Mesodermal cell (in vitro differentiated cells): ENCODE results near the gene TACO1.

Experiments used
- H3K27ac ChIP-seq: 2 replicates; pipeline ENCODE4 v1.7.0; 2013; ENCODE audit warnings: mild to moderate bottlenecking, low read depth, low read length, moderate library complexity; ENCODE audit not compliant: severe bottlenecking
- H3K36me3 ChIP-seq: 2 replicates; pipeline ENCODE4 v1.7.1; 2013; ENCODE audit warnings: mild to moderate bottlenecking, low read length, moderate library complexity; ENCODE audit not compliant: control insufficient read depth, insufficient read depth
- H3K4me1 ChIP-seq: one replicate; pipeline ENCODE4 v1.7.1; 2013; ENCODE audit warnings: mild to moderate bottlenecking, low read length; ENCODE audit not compliant: insufficient read depth, control insufficient read depth, poor library complexity, severe bottlenecking
- H3K4me3 ChIP-seq: 2 replicates; pipeline ENCODE4 v1.7.0; 2013; ENCODE audit warnings: low read length, control low read depth, mild to moderate bottlenecking; ENCODE audit not compliant: insufficient read depth, poor library complexity, severe bottlenecking; ENCODE audit errors: extremely low read depth
- H3K9me3 ChIP-seq: 2 replicates; pipeline ENCODE4 v1.7.1; 2013; ENCODE audit warnings: mild to moderate bottlenecking, low read length, moderate library complexity; ENCODE audit not compliant: control insufficient read depth
- WGBS, 2 experiments: methylation state at CpG; one replicate each; pipeline ENCODE4 v1.1.5; 2013; ENCODE audit warnings: missing lambda C conversion rate in 2 of 2; ENCODE audit not compliant: insufficient coverage in 2 of 2; 5-methylcytosine and 5-hydroxymethylcytosine counted together

TACO1 gene

DNA sequence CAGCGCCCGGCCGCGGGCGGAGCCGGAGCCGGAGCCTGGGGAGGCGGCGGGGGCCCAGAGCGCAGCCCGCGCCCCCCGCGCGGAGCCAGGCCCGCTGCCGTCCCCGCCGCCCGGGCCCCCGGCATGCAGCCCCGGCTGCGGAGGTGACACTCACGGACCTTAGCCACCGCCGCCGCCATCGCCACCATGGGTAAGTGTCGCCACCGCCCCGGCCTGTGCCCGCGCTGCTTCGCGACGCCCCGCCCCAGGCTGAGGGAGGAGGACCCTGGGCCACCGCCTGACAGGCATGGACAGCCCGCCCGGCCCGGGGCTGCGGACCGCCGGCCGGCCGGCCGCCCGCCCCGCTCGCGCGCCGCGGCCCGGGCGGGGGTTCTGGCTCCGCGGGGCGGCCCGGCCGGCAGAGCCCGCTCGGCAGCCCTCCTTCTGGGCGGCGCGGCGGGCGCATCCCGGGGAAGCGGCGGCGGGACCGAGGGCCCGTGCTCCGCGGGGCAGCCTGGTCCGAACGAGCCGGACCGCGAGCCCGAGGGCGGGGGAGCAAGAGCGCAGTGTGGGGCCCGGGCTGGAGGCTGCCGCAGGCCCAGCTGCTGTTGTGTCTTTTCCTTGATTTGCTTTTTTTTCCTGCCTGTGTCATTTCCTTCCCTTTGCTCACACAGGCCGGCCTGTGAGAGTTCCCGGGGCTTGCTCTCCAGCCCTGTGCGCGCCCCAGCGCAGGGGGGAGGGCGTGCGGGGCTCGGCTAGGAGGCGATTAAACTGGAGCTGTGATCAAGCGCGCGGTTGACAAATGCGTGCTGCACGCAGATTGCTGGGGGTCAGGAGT is 22.1 kb downstream of the TACO1 start:
- Histone ChIP-seq H3K4me1 (peaks cover 16% of the 10 kb centered on the region), H3K4me3 (peak overlapping the region; percentile 72), H3K27ac (peak overlapping the region; percentile 60), H3K9me3 (no peaks in the 10 kb centered on the region), H3K36me3 (no peaks in the 10 kb centered on the region)
- WGBS, 2 experiments: 0% methylated on average over 64 to 75 of the region's 100 CpGs

DNA sequence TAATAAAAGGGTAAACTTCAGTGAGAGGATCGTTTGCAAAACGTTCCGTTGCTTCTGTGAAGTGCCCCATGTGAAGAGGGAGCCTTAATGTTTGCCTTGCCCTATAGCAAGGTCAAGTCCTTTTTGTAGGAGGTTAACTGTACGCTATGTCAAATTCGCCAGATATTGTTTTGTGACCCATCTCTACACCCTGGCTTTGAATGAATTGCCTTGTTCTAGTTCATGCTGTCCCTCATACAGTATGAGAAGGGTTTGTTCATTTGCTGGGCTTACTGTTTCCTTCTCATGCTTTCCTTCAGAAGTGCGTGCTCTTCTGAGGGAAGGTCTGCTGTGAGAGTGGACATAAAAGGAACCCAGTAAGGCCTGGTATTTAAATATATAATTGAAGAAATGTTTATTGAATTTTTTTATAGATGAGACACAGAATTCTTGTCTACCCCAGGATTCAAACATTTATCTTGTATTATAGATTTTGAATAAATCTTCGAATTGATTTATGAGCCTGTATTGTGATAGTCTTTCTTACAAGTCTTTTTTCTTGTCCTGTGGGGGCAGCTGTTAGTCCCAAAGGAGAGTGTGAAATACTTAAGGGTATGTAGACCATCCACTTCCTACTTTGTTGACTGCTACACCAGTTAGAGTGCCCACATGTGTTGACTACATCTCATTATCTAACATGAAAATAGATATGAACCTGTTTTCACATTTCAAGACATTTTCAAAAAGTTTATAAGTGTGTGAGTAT is 23.3 kb downstream of the TACO1 start:
- Histone ChIP-seq H3K9me3 (no peaks in the 10 kb centered on the region), H3K4me3 (peak overlapping the region; percentile 72), H3K4me1 (peaks cover 16% of the 10 kb centered on the region), H3K36me3 (peaks cover 4% of the 10 kb centered on the region), H3K27ac (no peak overlapping the region)
- 5 to 42% methylated on average over 3 to 5 of the region's 7 CpGs for WGBS, 2 experiments

GRCh38 chr17:63624531-63624880 is 23.8 kb downstream of the TACO1 start:
- H3K4me1 ChIP-seq: peaks cover 19% of the 10 kb centered on the region
- peaks cover 4% of the 10 kb centered on the region for H3K36me3 ChIP-seq

GRCh38 chr17:63626551-63627180 is 26.0 kb downstream of the TACO1 start:
- no peak overlapping the region for H3K4me3 ChIP-seq
- H3K4me1 ChIP-seq: peaks cover 20% of the 10 kb centered on the region
- peaks cover 4% of the 10 kb centered on the region for H3K36me3 ChIP-seq
- WGBS, 2 experiments: 83 to 89% methylated on average over 1 to 2 of the region's 4 CpGs
- no peak overlapping the region for H3K27ac ChIP-seq
- no peaks in the 10 kb centered on the region for H3K9me3 ChIP-seq

More at GRCh38 chr17:63624531-63624880, 23.8 kb downstream of the TACO1 start:
- H3K9me3 ChIP-seq: no peaks in the 10 kb centered on the region
- no peak overlapping the region for H3K27ac ChIP-seq
- no CpG with 5 or more reads among the region's 1 CpG for whole genome bisulfite sequencing, 2 experiments
- peak overlapping the region; percentile 72 for H3K4me3 ChIP-seq

DNA sequence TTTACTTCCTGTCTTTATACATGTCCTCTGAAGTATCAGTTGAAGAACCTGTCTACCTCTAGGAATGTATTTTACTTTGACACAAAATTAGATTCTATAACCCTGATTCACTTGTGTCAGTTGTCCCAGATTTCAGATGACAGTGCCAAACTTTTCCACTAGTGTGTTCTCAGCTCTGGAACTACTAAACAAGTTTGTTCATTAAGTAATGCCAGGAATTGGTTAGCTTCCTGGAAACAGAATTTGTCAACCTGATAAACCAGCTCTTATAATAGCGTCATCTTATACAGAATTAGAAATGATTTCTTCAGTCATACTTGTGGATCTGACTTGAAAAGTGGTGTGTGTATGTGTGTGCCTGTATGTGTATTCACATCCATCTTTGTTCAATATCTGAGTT is 28.9 kb downstream of the TACO1 start:
- peaks cover 20% of the 10 kb centered on the region for H3K4me1 ChIP-seq
- WGBS, 2 experiments: no CpG with 5 or more reads among the region's 1 CpG
- H3K9me3 ChIP-seq: no peaks in the 10 kb centered on the region
- peaks cover 15% of the 10 kb centered on the region for H3K36me3 ChIP-seq
- no peak overlapping the region for H3K27ac ChIP-seq
- no peak overlapping the region for H3K4me3 ChIP-seq

GRCh38 chr17:63631062-63631461 is 30.4 kb downstream of the TACO1 start:
- Histone ChIP-seq H3K27ac (no peak overlapping the region), H3K4me1 (peaks cover 19% of the 10 kb centered on the region), H3K36me3 (peaks cover 29% of the 10 kb centered on the region), H3K4me3 (no peak overlapping the region), H3K9me3 (no peaks in the 10 kb centered on the region)
- 100% methylated on average over 1 to 2 of the region's 3 CpGs for WGBS, 2 experiments

DNA sequence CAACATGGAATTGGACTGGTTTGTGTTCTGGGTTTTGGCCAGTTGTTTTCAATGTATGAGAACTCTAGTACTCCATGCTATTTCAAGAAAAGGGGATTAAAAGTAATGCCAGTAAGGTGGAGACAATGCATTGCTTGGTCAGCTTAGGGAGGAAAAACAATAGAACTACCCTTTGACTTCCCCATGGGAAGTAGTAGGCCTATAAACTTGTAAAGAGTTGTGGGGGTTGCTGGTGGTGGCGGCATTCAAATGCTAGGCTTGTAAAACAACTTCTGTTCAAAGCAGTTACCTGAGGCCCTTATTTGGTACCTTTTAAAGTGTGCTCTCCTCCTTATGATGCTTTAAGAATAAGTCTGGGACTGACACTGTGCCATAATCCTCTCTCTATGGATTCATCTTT is 30.9 kb downstream of the TACO1 start:
- no peak overlapping the region for H3K4me3 ChIP-seq
- no peaks in the 10 kb centered on the region for H3K9me3 ChIP-seq
- 100% methylated on average over 1 of the region's 1 CpG; no CpG with 5 or more reads in 1 of the 2 experiments for WGBS, 2 experiments
- H3K4me1 ChIP-seq: peaks cover 16% of the 10 kb centered on the region
- peaks cover 35% of the 10 kb centered on the region for H3K36me3 ChIP-seq
- H3K27ac ChIP-seq: no peak overlapping the region

DNA sequence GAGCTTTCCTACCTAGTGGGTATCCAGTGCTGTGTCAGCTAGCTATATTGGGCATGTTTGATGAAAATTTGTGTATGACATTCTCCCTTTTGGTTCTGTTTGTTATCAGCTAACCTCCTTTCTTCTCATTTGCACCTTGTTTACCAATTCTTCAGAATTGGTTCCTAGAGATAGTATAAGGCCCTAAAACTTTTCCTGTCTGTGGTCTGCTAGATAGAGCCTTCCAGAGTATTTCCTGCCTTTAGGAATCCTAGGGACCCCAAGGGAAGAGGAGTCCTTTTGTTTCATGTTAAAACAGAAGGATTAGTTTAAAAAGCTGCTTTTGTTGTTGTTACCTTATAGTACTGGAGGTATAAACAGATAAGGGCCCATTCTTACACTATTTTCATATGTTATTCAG is 33.0 kb downstream of the TACO1 start:
- H3K4me3 ChIP-seq: no peak overlapping the region
- H3K4me1 ChIP-seq: peaks cover 22% of the 10 kb centered on the region
- peak overlapping the region; percentile 88 for H3K27ac ChIP-seq
- H3K9me3 ChIP-seq: no peaks in the 10 kb centered on the region
- H3K36me3 ChIP-seq: peaks cover 50% of the 10 kb centered on the region

DNA sequence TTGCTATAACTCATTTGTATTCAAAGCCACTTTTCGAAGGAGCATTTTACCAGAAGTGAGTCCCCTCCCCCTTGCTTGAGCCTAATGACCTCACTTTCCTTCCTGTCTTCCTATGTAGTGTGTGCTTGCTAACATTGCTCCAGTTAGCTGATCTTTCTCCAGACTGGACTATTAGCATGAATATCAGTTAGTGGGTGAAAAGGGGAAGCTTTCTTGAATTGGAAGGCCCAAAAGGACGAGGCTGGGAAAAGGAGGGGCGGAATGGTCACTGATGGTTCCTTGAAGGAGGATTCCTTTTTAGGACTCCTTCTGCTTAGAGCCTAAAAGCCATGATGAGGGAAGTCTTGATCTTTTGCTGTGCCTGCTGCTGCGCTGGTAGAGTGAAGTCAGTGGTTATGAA is 33.5 kb downstream of the TACO1 start:
- peak overlapping the region; percentile 88 for H3K27ac ChIP-seq
- peaks cover 54% of the 10 kb centered on the region for H3K36me3 ChIP-seq
- peaks cover 22% of the 10 kb centered on the region for H3K4me1 ChIP-seq
- no peak overlapping the region for H3K4me3 ChIP-seq
- WGBS, 2 experiments: 53 to 65% methylated on average over 4 of the region's 4 CpGs
- H3K9me3 ChIP-seq: no peaks in the 10 kb centered on the region

GRCh38 chr17:63634816-63635215 is 34.1 kb downstream of the TACO1 start:
- H3K4me1 ChIP-seq: peaks cover 19% of the 10 kb centered on the region
- peaks cover 54% of the 10 kb centered on the region for H3K36me3 ChIP-seq
- no CpG with 5 or more reads among the region's 1 CpG for WGBS, 2 experiments
- no peaks in the 10 kb centered on the region for H3K9me3 ChIP-seq
- H3K4me3 ChIP-seq: no peak overlapping the region
- H3K27ac ChIP-seq: peak overlapping the region; percentile 88
